Endothelial cell of umbilical vein (primary cell): ENCODE measurements around the gene MACROD2.

Experiments used
- CTCF ChIP-seq, 2 donors: IDR thresholded peaks; 1 replicate in 1 of 2; 2 replicates in 1 of 2; pipeline ENCODE4 v1.5.1; 2011; ENCODE audit warnings: low read length in 2 of 2, mild to moderate bottlenecking in 2 of 2, moderate library complexity in 2 of 2, control low read depth in 1 of 2, inconsistent platforms in 1 of 2, low read depth in 1 of 2; ENCODE audit not compliant: insufficient read depth in 1 of 2; ENCODE audit errors: extremely low read depth in 1 of 2
- EZH2 ChIP-seq: IDR thresholded peaks from 2 replicates; pipeline ENCODE4 v1.6.1; 2012; ENCODE audit warnings: borderline replicate concordance, low read depth, mild to moderate bottlenecking, moderate library complexity, low read length, inconsistent platforms; ENCODE audit not compliant: severe bottlenecking
- FOS ChIP-seq: IDR thresholded peaks from 2 replicates; pipeline ENCODE4 v1.6.1; 2011; ENCODE audit warnings: mild to moderate bottlenecking, low read length, moderate library complexity, borderline replicate concordance; ENCODE audit not compliant: insufficient read depth
- GATA2 ChIP-seq: IDR thresholded peaks from 2 replicates; pipeline ENCODE4 v1.7.0; 2011; ENCODE audit warnings: low read depth, mild to moderate bottlenecking, moderate library complexity, mixed read lengths, low read length; ENCODE audit not compliant: insufficient read length, insufficient read depth
- MAX ChIP-seq: IDR thresholded peaks from 2 replicates; pipeline ENCODE4 v1.6.1; 2011; ENCODE audit not compliant: insufficient read depth, insufficient read length
- MYC ChIP-seq: IDR thresholded peaks from one replicate; pipeline ENCODE4 v1.6.1; 2011; ENCODE audit warnings: mild to moderate bottlenecking, low read depth, low read length
- POLR2A ChIP-seq: IDR thresholded peaks from 2 replicates; pipeline ENCODE4 v1.6.1; 2012; ENCODE audit warnings: low read depth, mild to moderate bottlenecking, control low read depth, low read length
- POLR2AphosphoS5 ChIP-seq: IDR thresholded peaks from 2 replicates; pipeline ENCODE4 v1.6.1; 2012; ENCODE audit warnings: low read depth, mild to moderate bottlenecking, control low read depth, low read length, moderate library complexity; ENCODE audit not compliant: insufficient read depth

DNA sequence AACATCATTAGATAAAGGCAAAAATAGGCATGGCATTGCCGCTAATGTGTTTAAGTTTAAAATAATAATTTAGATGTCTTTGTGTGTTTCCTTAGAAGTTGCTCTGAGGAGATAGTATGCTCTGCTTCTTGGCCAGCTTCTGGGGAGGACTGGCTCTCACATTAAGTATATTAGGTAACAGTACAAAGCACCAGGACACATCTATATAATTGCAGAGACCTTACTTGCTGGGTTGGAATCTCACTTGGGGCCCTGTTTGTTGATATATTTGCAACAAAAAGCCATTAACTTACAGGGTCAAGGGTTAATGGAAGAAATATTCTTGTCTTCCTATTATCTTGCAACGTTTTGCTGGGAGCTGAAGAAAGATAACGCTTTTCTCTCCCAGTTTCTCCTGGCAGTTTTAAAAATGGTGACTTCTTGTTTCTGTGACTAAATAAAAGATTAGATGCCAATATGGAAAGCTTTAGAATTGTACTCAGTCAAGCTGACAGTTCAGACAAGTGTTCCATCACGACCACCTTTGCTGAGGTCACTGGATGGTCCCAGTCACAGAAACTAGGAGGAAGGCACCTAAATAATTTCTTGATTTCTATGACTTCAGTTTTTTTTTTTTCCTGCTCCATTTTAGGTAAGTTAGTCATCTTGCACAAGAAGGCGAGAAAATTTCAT, 804.4 kb downstream of the MACROD2 start:
- TF ChIP-seq POLR2A (no peak), CTCF (IDR thresholded peaks at IDR 0.05; ENCODE audit: extremely low read depth in 1 of 2, insufficient read depth in 1 of 2, low read depth in 1 of 2, low read length in 2 of 2) (no peak), FOS (no peak), POLR2AphosphoS5 (no peak), MAX (no peak), MYC (no peak), GATA2 (no peak), EZH2 (no peak)
